ENCODE data around the gene MTX1.
A peak's percentile ranks its signal among the peaks of the same experiment; 100 is the strongest.
"Not testable (repeated sequence)": the region's sequence is repeated elsewhere in the genome, so short reads cannot be mapped to it uniquely, and the experiment has no call there.

The MTX1 gene

DNA sequence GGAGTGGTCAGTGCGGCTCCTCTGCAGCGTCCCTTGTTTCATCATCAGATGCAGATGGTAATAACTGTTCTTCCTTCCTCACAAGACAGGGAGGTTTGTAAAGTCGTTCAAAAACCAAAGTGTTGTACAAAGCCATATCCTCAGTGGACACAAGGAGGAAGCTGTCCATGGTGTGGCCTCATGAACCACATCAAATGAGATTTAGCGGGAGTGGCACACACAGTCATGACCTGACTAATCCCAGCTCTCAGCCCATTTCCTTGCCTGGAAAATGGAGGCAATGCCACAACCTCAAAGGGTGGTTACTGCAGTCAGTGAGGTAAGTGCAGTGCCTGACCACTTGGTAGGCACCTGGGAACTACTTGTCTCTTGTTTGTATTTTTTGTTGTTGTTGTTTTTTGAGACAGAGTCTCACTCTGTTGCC is 33.4 kb downstream of the MTX1 start:
- peak; percentile 92 for DNase-seq

GRCh38 chr1:155242805-155243358 is 34.4 kb downstream of the MTX1 start:
- no peak for DNase-seq

DNA sequence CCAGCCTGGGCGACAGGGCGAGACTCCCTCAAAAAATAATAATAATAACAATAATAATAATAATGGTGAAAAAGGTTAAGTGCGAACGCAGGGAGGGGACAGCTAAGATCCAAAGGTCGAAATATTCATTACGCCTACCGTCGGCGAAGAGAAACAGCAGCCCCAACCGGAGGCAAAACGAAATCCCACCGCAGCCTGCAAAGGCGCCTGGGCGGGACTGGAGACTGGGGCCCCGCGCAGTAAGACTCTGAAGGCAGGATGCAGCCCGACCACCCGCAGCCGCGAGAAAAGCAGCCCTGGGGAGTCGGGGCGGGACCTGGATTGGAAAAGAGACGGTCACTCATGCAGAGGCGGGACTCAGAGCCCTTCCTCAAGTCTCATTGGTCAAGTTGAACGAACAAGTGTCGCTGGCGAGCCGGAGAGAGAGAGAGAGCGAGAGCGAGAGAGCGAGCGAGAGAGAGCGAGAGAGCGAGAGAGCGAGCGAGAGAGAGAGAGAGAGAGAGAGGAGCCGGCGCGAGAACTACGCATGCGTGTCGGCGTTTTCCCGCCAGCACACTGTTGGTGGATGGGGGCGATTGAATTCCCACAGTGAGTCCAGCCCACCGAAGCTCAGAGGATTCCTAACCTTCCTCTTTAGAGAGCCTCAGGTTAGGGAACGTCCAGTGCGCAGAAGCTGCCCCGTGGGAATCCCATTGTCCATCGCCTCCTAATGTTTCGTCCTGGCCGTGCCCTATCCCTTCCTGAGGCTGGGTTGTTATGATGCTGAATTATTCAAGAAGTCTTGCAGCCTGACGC is 36.1 kb downstream of the MTX1 start:
- DNase-seq: peak; percentile 99

GRCh38 chr1:155245163-155245524 is 36.6 kb downstream of the MTX1 start:
- DNase-seq: no peak

DNA sequence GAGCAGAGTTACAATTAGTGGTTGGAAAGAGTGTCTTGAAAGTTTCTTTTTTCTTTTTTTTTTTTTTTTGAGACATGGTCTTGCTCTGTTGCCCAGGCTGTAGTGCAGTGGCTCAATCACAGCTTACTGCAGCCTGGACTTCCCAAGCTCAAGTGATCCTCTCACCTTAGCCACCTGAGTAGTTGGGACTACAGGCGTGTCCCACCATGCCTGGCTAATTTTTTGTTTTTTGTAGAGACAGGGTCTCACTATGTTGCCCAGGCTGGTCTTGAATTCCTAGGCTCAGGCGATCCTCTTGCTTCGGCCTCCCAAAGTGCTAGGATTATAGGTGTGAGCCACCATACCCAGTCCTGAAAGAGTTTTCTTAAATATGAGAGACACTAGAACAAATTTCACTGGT is 38.3 kb downstream of the MTX1 start:
- not testable (repeated sequence) for DNase-seq

DNA sequence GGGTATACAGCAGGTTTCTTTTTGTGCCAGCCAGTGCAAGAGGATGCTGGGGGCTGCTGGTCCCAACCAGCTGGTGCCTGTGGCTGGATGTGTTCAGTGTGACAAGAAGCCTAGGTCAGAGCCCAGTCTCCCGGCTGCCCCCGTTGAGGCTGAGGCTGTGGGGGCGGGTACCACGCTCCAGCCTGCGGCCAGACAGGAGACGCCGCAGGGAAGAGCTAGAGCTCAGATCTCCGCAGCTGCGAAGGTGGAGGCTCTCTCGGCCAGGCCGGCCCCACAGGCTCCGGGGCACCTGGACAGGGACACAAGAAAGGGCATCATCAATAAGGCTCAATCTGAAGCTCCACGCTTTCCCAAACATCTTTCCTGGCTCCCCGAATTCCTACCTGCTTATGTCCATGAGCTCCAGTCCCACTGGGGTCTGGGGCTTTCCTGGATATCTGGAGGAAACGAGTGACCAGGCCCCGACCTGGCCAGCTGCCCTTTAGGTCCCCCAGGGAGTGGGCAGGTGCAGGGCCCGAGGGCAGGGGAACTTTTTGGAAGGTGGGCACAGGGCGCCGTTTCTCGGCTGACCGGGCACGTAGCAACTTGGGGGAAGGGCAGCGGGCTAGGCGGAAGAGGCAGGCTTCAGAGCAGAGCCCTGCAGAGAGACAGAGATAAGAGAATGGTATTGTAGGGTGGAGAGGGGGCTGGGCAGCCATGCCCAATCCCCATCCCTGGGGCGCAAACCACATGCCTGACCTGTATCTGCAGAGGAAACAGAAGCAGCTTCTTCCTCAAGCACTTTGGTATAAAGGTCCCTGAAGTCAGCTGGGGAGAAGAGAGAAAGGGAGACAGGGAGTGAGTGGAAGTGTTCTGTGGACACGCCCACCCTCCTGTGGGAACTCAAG is 39.4 kb downstream of the MTX1 start:
- no peak for DNase-seq

DNA sequence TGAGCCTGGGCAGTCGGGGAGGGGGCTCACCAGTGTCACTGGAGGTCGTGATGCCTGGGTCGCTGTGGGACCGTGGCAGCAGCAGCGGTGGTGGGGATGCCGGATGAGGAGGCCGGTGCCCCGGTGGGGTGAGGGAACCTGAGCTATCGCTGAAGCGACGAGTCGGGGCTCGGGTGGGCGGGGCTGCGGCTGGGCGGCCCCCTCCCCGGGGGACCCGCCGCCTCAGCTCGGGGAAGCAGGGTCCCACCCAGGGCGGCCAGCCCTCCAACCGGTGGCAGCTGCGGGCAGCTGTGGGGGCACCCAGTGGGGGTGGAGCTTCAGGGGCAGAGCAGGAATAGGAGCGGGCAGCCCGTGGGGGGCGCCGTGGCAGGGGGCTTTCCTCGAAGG is 41.7 kb downstream of the MTX1 start:
- DNase-seq: no peak

DNA sequence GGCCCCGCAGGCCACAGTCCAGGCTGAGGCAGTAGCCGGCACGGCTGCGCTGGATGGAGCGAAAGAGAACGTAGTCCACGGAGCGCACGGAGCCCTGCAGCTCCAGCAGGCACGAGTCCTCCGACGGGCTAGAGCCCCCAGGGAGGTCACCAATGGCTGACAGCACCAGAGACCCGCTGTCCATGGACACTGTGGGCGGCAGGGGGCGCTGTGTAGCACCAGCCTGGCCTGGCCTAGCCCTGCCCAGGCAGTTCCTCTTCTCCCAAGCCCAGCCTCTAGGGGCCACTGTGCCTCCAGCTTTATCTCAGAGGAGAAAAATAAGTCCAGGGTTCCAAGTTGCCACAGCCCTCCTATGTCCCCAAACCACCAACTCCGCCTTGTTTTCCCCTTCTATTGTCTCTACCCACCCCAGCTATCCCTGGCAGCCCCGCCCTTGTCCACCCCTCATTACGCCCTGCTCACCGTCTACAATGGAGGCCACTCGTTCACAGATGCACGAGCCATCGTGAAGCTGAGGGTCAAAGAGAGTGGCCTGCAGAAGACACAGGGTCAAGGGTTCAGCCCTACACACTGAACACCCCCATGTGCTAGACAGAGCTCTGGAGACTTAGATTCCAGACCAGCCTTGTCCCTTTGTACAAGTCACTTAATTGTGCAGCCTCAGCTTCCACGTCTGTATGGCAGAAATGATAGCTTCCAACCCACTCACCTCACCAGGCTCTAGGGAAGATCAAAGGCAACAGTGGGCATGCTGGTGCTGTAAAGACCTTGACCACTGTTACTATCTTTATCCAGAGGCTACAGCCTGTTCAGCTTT is 42.3 kb downstream of the MTX1 start:
- peak; percentile 91 for DNase-seq

DNA sequence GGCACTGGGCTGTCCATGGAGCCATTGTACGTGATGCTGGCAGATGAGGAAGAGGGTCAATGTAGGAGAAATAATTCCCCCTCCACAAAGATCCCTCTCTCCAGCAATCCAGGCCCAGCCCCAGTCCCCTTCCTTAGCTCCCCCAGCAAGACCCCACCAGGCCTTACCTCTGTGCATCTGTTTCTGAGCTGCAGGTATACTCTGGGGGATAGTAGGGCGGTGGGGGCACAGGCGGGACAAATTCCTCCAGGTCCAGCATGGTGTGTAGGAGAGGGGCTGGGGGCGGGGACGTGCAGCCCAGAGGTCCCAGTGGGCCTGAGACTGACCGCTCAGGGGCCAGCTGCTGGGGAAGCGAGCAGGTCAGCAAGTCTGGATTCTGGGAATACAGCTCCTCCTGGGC is 43.1 kb downstream of the MTX1 start:
- no peak for DNase-seq

DNA sequence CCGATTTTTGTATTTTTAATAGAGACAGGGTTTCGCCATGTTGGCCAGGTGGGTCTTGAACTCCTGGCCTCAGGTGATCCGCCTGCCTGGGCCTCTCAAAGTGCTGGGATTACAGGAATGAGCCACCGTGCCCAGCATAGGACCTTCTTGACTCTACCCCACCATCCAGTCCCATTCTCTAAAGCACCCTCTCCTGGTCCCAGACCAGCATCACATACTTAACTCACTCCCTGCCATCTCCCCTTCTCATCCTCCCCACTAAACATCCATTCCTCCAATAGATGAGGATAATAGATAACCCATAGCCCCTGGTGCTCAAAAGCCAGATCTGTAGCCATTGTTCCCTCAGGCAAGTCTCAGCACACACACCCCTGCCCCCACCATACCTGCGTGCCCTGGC is 44.7 kb downstream of the MTX1 start:
- no peak for DNase-seq

- no peak for DNase-seq
Observed at GRCh38 chr1:155253797-155254196, 45.3 kb downstream of the MTX1 start.

GRCh38 chr1:155254228-155254713 is 45.8 kb downstream of the MTX1 start:
- no peak for DNase-seq

GRCh38 chr1:155254714-155255242 is 46.3 kb downstream of the MTX1 start:
- no peak for DNase-seq

DNA sequence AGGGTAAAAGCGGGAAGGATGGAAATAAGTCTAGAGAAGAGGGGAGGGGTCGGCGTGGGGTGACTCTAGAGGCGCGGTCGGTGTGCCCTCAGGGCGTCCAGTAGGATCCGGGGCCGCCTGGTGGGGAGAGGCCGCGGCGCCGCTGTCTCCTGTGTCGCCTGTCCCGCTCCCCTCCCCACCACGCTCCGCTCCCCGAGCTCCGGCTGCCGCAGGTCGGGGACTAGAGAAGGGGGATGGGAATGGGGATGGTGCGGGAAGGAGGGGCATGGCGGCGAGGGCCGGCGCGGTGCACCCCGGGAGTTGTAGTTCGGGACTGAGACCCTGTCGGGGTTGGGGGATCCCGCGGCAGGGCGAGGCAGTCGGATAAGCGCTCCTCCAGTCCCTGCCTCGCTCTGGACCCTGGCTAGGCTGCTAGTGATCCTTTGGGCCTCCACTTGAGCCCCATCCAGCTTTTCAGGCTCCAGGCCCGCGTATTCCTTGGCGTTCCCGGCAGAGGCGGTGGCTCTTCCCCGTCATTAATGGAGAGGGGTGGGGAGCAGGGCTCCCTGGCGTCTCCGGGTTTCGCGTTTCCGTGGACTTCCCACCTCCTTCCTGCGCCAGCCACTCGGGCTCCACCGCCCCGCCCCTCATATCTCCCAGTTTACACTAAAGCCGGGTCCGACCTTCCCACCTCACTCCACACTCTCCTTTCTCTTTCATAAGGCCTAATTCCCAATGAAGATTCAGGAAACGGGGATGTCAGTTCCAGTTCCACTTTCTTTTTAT is 46.9 kb downstream of the MTX1 start, which contains the start of gene ENTREP3:
ENTREP3 (minus strand) TSS at position 241 of the 765 bp plus-strand sequence. CDS start 606 bp downstream, outside the sequence.
- peak; percentile 55 for DNase-seq

DNA sequence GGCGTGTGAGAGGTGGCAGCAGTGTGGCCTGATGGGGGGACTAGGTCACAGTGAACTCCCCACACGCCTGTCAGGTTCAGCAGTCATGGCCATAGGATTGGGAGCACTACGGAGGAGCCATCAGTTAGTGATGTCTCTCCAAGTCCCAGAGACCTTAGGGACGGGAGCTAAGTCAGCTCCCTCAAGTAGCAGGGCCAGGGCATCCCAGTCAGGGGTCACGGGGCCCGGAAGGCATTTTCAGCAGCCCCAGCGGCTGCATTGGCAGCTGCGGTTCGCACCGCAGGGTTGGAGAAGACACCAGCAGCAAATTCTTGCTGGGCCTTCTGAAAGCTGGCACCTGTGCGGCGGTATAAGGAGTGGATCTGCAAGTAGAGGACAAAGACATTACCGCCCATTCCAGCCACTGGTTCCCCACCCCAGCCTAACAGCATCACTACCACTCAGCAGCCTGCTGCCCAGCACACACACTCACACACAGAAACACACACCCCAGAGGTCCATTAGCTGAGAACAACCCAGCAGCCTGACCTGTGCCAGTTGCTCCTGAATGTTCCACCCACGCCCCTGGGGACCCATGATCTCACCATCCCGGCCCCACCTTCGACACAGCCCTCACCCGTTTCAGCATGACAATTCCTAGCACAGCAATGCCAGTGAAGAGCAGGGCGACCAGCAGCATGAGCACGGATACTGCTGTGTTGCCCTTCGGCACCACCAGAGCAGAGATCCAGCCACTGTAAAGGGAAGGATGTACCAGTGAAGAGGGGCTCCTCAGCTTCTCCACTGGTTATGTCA is 47.8 kb downstream of the MTX1 start:
- DNase-seq: no peak

DNA sequence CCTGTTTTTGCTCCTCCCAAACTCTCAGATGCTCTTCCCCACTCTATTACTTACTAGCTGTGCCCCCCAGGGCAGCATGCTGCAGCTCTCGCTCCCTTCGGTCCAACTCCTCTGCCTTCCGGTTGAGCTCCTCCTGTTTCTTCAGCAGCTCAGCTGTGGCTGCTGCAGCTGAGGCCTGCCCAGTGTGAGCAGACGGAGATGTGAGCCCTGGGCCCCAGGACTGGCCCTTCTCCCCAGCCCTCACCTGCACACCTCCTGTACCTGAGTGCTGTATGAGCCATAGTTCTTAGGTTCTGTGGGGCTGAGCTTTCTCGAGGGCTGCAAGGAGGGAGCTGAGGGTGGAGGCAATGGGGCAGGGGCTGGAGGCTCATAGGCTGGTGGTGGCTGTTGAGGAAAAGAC is 51.8 kb downstream of the MTX1 start:
- DNase-seq: no peak

DNA sequence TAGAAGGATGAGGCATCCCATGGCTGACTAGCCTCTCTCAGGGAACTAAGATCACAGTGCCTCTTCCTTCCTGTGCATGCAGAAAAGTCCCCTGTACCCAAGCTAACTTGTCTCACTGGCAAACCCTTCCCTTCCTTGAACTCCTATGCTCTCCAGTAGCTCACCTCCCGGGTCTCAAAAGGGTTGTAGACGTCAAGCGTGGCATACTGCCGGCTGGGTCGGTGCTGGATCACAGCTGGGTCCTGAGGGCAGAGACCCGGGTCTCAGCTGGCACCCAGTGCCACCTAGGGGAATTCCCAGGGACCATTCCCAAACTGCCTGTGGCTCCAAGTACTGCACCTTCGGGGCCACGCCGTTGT is 53.0 kb downstream of the MTX1 start:
- no peak for DNase-seq

DNA sequence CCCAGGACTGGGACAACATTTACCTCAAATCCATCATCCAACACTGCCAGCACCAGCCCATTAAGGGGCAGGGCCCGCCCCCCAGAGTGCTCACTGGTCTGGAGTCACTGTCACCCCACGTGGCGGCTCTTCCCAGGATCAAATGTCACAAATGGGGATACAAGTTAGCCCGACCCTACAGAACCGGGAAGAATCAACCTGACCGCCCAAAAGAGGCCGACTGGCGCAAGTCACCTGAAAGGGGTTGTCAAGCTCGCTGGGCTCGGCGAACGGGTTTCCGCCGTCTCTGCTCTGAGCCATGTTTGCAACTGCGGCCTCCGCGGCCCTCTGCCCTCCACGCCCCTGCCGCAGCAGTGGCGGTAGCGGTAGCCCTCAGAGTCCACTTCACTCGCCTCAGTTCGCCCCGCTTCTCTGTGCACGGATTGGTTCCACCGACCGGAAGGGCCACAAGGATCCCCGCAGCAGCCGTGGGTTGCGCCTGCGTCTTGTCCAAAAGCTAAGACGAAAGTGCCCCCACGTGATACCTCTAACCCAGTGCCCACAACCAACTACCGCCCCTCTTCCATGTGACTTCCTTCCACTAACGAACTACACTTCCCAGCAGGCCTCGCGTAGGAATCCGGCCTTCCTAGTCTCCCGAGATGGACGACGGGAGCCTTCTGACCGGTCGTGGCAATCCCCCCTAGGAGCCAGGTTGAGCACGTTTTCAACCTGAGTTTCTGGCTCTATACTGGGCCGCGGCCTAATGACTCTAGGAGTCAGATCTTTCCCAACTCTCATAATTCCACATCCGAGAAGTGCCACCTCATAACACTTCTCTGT is 53.6 kb downstream of the MTX1 start, which contains the start of gene SCAMP3:
SCAMP3 (minus strand) TSS at position 509 of the 822 bp plus-strand sequence; CDS start at position 300, 209 bp downstream.
- peak; percentile 96 for DNase-seq

- no peak for DNase-seq
Observed at GRCh38 chr1:155263067-155263466, 54.6 kb downstream of the MTX1 start.

Data from MV-4-11 (cell line).